ENCODE measurements around the gene TMEM38A.

The TMEM38A gene, protein sequence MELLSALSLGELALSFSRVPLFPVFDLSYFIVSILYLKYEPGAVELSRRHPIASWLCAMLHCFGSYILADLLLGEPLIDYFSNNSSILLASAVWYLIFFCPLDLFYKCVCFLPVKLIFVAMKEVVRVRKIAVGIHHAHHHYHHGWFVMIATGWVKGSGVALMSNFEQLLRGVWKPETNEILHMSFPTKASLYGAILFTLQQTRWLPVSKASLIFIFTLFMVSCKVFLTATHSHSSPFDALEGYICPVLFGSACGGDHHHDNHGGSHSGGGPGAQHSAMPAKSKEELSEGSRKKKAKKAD

DNA sequence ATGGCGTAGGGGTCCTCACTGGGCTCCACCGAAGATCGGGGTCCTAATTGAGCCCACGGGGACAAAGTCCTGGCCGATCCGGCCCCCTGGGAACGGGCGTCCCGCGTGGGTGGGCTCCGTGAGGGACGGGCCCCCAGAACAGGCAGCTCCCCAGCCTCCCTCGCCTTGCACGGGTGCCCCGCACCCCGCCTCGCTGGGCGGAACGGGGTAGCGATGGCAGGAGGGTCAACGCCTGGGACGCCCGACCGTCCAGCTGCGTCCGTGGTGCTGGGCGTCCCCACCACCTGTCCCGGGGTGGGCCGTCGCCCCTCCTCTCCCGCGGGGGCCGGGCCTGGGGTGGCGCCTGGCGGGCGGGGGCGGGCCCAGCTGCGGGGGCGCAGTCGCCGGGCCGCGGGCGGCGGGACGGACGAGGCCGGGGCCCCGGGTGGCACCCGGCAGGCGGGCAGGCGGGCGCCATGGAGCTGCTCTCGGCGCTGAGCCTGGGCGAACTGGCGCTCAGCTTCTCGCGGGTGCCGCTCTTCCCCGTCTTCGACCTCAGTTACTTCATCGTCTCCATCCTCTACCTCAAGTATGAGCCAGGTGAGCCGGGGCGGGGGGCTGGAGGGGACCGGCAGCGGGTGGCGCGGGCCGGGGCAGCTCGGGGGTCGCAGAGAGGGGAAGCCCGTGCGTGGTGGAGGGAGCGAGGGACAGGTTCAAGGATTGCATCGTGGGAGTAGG, at the start of gene TMEM38A:
TMEM38A (plus strand) TSS at position 377 of the 717 bp plus-strand sequence; CDS start at position 456, 79 bp downstream.
- DNase-seq = peak; percentile 22

DNA sequence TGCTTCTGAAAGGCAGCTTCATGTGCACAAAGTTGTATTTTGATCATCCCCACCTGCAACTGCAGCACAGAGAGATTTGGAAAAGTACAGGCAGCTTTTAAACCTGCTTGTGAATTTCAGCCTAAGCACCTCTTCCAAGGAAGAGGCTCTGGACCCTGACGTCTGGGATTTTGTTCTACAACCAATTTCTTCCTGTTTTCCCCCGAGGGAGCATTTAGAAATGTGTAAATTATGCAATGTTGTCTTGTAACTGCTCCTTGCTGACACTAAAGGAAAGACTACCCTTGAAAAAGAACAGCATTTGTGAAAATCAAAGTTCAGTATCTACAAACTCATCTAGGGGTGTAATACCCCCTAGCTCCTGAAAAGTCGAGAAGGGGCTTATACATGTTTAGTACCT, 48.3 kb upstream of the TMEM38A start:
- DNase-seq = no peak

DNA sequence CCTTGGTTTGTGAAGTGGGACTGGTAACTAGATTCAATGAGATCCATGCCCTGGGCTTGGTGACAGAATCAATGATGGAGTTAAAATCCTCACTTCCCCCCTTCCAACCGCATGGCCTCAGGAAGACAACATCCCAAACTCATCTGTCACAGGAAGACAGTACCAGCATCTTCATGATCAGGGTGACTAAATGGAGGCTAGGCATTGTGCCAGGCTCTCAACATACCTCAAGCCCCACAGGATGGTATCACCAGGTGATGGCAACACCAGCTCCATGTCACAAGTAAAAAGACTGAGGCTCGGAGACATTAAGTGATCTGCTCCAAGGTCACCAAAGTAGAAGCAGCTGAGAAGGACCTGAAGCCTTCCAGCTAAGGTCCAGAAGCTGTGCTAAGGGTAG, 47.1 kb upstream of the TMEM38A start:
- DNase-seq = no peak

DNA sequence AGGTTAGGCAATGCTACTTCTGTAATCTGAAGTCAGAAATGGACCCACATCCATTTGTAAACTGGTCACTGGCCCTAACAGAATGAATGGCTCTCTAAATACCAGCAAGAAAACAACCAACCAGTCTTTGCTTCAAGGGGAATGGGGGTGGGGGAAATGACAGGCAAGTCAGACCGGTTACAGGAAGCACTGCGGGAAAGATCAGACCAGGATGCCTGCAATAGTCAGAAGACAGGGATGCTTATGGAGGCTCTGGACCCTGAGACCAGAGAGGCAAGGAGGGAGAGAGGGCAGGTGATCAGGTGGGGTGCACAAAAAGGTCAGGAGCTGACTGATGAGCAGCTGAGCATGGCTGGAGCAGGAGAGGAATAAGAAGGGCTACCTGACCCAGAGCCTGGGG, 46.0 kb upstream of the TMEM38A start:
- DNase-seq = no peak

DNA sequence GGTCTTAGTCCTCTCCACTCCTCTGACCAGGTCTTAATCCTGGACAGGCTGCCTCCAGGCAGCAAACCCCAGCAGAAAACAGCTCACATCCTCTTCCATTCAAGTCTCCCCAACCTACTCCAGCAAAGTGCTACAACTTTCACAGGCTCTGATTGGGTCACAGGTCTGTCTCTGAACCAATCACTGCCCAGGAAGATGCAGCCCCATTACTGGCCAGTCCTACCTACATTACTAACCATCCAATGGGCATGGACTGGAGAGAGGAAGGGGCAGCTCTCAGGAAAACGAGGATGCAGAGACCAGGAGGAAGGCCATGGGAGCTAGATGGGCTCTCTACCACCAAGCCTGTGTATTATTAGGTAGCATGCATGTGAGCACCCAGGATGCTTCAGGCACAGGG, 45.1 kb upstream of the TMEM38A start:
- no peak for DNase-seq

DNA sequence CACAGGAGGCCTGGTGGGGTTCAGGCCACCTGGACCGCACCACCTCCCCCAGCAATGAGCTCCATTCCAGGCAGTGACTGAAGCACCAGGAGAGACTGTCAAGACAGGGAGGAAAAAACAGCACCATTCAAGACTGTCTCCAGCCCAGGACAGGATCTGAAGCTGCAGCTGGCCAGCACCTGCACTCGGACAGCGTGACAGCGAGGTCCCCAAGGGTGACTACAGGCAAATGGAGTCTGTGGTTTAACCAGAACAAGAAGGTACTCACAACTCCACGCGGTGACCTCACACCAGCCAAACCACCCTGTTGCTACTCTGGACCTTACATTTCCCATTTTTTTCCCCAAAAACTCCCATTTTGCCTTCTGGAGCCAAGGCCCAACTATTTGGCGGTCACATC, 42.7 kb upstream of the TMEM38A start:
- no peak for DNase-seq

DNA sequence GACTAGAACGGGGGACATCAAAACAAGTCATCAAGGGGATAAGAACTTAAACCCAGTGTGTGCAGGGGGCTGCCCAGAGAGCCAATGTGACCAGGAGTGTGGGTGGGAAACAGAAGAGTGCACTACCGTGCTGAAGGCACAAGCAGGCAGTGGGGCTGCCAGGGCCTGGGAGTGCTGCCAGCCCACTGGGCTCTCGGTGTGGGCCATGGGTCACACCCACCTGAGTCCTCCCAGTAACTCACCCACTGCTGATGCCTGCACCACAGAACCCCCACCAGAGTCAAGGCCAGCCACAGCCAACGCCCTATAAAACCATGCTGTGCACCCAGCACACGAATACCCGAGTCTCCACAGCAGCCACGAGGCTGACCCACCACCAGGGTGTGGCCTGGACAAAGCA, 41.5 kb upstream of the TMEM38A start:
- no peak for DNase-seq

DNA sequence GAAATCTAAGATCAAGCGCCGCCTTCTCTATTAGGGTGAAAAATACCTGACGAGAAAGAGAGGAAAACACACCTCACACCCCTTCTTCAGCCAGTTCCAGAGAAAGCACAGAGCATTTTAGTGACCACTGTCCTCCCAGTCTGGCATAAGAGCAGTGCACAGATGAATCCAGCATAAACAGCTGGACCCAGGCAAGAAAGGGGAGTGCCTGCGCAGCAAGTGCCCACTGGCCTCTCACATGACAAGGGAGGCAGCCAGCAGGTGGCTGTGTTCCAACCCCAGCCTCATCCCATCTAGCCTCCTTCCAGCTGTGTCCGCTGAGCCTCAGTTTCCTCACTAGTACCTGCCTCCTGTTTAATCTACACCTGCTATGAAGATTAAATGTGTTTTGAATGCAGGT, 40.9 kb upstream of the TMEM38A start:
- no peak for DNase-seq

DNA sequence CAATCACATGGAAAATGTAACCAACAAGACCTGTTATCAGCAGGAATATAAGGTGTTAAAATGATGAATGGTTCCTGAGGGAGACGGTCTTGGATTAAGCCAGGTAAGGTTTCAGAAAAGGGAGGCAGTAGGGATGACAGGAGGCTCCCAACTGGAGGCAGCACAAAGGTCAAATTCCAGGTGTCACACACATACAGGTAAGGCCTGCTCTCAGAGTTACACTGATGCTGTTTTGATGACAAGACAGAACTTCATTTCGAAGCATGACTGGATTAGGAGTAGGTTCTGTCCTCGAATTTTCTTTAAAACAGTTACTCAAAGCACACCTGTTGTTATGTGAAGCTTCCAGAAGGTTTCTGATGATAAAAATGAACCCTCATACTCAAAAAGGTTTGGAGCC, 40.4 kb upstream of the TMEM38A start:
- DNase-seq = no peak

DNA sequence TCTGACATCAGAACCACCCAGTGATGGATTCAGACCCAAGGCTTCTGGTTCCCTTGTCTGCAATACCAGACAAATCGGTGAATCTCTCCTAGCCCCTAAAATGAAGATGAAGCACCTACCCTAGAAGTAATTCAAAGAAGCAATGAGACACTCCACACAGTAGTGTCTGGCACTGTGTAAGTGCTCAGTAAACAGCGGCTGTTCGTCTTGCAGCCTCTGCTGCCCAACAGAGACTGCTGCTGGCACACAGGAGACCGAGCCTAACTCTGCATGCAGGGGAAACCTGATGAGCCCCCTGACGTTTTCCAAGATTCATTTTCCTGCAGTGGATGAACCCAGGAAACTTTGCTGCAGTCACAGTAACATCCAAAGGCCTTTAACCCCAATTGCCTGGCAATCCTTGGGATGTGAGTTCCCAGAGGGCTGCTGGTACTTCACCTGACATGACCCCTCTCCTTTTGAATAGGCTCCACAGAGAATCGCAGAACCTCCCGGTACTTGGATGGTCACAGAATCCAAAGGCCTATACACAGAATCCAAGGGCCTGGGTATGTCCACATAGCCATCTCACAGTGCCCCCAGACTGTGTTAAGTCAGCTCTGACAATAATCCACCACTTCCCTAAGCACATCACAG, 39.7 kb upstream of the TMEM38A start:
- DNase-seq = no peak

DNA sequence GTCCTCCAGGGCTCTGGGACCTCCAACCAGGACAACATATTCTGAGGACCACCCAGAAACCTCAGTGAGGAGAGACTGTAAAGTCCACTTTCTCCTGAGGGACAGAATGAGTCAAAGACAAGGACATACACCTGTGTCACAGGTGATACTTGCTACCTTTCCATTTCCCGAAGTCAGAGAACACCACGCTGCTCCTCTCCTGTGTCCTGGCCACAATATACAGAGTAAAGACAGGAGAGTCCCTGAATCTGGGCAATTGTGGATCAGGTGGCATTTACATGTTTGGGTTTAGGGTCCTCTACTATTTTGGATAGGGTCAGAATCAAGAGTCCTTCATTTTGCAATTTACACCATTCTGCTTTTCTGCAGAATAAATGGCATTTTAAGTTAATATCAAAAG, 37.9 kb upstream of the TMEM38A start:
- DNase-seq = no peak

DNA sequence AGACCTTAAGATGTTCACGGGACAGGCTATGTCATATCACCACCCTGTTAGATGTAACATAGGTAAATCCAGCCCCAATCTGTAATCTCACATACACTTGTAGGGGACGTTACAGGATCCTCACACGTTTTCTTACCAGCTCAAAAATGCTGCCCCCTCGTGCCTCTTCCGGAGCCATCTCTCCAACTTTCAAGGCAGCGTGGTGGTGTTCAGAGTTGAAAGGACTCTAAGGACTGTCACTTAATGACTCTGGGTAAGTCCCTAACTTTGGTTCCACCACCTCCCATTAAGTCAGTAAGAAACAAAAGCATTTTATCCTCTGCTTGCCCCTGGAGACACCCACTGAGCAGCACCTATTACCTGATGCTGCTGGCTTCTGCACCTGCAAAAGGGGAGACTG, 37.4 kb upstream of the TMEM38A start:
- DNase-seq = no peak

DNA sequence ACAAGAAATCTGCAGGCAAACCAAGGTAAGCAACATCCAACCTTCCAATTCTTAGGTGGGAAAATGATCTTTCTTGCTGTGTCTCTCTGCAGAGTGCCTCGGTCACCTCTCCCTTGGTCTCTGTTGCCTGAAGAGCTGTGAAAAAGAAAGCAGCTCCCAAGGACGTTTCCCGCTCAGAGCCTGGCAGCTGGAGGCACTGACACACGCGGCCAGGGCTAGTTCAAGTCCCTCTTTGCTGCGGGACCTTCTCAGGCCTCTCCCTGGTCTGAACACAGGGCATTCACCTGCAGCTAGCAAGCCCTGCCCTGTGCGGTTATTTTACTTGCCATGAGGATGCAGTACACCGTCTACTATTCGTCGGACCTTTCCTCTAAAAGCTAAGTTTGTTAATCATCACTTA, 36.7 kb upstream of the TMEM38A start:
- DNase-seq = no peak

DNA sequence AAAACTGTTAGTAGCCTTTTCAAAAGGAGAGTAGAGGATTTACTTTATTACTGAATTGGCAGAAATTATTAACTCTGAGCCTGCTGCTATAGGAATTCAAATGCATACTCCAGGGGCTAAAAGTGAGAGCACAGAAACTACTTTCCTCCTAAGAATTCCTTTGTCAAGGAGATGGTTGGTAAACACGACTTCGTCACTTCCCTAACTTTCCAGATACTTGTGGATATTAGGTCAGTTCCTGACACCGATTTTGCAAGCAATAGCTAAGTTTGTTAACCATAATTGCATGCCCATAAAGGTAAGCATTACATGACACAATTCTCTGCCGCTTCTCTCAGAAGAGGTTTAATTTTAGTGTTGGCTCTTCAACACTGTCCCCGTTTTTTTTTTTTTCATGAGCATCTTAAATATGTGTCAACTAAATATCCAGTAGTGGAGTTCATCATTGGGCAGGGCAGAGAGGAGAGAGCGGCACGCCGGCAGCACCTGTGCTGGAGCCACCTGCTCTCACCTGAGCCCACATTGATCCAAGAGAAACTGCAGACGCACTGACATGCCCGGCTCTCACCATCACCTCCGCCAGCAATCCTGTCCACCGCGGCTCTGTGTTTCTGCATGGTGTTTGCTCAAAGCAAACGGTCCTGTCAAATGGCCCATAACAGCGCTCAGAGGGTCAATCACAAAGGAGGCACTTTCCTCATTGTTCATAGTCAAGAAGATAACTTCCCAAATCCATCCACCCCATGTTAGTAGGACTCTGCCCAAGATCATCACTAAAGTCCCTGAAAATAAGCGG, 35.6 kb upstream of the TMEM38A start:
- no peak for DNase-seq

DNA sequence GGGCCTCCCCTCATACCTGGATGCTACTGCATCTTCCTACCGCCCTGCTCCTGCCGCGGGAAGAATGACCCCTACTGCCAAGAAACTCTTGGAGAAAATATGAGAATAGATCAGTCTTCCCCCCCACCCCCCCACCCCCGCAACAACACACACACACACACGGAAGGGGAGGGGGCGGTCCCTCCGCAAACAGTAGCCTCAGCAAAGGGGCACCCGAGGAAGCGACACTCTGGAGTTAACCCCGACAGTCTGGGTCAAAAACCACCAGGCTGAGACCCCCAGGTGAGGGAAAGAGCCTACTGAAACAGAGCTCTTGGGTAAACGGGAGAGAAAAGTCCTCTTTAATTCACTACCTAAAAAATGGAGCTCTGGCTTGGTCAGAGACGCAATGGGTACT, 34.1 kb upstream of the TMEM38A start:
- DNase-seq = no peak

DNA sequence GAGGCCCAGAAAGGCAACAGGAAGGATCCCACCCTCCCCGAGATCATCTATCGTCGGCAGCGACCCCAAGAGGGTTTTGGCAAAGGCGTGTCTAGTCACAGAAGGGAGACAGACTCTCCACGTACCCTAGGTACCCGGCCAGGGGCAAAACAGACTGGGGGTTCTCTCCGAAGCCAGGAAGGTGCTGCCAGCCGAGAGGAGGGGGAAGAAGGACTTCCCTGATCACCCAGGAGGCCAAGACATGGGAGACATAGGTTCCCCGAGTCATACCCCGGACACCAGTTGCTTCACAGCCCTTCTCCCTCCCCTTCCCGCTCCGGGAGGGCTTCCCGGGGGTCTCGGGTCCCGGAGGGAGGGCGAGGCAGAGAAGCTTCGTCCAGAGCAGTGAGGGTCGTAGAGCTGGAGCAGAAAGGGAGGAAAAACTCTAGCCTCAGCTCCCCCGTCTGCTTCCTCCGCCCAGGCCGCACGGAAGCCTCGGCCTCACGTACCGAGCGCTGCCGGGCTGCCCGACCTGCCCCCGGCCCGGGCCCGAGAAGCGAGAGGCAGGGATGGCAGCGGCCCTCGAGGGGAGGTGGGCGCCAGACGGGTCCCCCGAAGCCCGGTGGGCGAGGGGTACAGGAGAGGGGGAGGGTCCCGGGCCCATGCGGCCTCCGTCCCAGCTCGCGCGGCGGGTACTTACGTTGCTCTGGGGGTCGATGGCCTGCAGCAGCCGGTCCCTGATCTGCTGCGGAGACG, 33.6 kb upstream of the TMEM38A start:
- DNase-seq = no peak

DNA sequence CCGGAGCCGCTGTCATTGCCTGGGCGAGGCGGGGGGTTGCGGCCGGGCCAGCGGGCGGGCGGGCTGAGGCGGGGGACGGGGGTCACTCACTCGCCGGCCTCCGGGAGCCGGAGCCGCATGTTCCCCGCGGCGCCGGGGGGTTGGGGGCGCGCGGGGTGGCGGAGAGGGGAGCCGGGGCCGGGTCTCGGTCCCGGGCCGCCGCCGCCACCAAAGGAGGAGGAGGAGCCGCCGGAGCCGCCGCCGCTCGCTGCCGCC, 33.1 kb upstream of the TMEM38A start:
- no peak for DNase-seq

DNA sequence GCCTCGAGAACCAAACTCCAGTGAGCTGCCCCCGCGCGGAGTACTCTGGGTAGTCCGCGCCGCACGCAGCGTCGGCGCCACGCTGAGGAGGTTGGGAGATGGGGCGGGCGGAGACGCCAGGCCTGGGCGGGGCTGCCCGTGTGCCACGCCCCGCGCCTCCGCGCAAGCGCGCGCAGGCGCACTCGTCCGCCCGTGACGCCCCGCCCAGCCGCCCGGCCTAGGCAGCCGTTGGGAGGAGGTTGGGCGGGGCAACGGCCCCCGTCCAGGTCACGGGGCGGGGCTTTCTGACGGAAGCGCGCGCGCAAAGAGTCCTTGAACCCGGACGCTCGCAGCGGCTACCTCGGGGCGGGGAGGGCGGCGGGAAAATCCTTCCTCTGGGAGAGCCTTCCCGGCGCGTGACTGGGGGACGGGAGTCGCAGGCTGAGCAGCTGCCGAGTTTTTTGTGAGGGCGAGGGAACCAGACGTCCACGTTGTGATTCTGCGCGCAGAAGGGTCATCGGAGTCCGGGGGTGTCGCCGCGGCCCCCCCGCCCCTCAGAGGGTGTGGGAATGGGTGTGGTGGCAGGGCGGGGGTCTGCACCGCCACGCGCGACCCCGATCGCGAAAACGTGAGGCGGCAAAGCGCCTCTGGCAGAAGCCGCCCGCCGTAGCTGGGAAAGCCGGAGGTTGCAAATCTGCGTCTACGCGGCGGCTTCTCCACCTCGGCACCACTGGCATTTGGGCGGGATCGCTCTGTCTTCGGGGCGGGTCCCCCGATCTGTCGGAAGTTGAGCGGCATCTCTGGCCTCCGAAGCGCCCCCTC, 32.6 kb upstream of the TMEM38A start, which contains the start of gene MED26:
MED26 (minus strand) TSS at position 22 of the 801 bp plus-strand sequence. CDS start 261 bp downstream, outside the sequence.
- peak; percentile 93 for DNase-seq

DNA sequence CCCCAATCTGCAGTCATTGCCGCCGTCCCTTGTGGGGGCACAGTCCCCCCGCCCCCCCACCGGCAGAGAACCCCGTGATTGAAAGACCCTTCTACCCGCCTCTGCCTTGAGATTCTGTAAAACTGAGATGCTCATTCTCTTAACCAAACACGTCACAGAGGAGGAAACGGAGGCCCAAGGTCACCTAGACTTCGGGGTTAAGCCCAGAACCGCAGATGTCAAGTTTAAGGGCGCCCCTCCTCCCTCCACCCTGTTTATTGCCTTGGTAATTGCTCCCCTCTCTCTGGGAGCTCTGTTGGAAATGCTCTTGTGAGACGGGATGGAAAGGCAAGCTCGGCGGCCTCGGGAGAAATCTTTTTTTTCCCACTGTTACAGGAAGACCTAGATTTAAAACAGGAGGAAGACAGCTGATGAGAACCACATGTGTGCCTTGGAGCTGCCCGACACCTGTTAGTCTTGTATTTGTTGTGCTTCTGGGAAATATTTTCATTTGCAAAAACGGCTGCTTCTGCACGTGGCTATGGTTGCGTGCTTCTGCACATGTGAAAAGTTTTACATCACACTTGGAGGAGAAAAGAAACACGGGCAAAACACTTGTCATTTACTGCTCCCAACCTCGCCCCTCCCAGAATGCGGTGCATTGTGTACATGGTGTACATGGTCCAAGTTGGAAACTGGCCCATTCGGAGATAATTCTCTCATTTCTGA, 31.8 kb upstream of the TMEM38A start:
- no peak for DNase-seq

DNA sequence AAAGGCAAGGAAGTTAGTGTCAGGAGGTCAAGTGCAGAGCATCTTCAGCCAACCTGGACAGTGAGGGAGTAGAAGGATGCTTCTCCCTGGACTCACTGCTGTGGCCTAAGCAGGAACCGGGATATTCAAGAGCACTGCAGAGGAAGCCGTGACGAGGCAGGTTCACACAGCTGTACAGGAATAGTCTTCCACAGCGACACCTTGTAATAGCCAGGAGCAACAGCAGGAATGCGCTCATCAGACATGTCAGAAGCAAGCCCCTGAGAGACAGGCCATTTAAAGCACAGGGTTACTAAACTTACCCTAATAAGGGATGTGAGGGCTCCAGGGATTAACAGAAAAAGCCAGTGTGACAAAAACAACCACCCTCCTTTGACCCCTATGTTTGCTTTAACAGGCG, 29.5 kb upstream of the TMEM38A start:
- no peak for DNase-seq

DNA sequence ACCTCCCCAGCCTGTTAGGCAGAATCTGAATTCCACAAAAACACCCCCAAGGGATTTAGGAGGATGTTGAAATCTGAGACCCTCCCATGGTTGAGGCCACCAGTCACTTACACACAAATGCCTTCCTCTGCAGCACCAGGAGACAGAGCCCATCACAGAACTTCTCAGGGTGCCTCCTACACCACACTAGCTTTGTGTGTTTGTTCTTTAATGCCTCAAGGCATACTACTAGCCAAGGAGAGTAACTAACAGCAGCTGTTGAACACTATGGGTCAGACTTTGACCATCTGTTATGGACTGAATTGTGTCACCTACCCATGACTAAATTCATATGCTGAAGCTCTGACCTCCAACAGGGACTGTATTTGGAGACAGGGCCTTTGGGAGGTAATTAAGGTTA, 23.4 kb upstream of the TMEM38A start:
- no peak for DNase-seq
